GM18511 (cell line): Measurements from ENCODE around the gene GDA.
"Not testable (repeated sequence)": the region's sequence is repeated elsewhere in the genome, so short reads cannot be mapped to it uniquely, and the experiment has no call there.

Experiments used
- ATAC-seq: cut with Tn5 transposase; IDR thresholded peaks from one replicate; pipeline ENCODE4 v1.9.1; 2021; ENCODE audit warnings: mild to moderate bottlenecking, moderate library complexity; ENCODE audit not compliant: unreplicated experiment

GDA gene

DNA sequence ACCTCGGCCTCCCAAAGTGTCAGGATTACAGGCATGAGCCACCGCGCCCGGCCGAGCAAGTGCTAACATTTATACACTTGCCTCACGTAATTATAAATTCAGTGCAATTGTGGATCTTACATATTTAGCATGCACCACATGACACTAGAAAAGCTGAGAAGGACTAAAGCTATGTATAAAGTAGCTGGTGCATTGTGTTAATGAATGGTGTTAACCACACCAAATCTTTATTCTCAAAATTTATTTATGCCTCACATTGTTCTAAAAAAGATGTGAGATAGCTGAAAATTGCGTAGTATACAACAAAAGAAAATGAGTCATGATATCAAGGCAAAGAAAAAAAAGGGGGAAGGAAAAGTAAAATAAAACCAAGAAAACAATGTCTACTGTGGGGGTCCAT is 54.8 kb downstream of the GDA start:
- ATAC-seq, result no peak

- peak; percentile 73 for ATAC-seq
Measured at GRCh38 chr9:72205513-72205912, 56.3 kb downstream of the GDA start.

DNA sequence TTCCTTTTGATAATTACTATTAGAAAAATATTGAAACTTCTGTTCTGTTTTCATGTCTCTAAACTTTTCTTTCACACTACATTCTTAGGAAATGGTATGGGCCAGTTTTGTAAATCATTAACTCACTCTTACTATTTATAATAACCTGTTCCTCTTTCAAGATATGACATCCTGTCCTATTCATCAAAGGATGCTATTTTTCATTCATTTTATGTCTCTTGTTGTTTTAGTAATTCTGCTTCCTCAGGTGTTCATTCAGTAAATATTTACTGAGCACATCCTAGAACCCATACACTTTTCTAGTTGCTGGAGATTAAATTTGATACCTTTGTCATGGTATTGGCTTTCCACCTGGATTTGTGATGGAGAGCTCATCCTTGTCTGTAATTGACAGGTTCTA is 58.0 kb downstream of the GDA start:
- ATAC-seq, result peak; percentile 70

- ATAC-seq, result no peak
Measured at GRCh38 chr9:72210522-72210921, 61.3 kb downstream of the GDA start.

- no peak for ATAC-seq
Measured at GRCh38 chr9:72211047-72211446, 61.8 kb downstream of the GDA start.

DNA sequence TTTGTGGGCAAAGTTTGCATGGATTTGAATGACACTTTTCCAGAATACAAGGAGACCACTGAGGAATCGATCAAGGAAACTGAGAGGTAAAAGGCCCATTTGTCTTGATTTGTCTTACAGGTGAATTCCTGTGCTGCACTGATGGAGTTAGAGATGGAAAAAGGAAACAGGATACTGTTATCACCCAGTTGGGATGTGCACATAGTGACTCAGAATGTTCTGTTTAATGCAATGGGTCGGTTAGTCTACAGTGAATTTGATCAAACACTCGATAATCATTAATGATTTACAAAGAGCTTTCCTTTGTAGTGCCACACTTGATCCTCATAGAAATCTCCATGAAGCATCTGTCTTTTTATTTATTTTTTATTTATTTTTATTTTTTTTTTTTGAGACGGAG is 64.7 kb downstream of the GDA start:
- ATAC-seq, result no peak

- no peak for ATAC-seq
Measured at GRCh38 chr9:72217306-72217842, 68.1 kb downstream of the GDA start.

GRCh38 chr9:72220589-72220988 is 71.3 kb downstream of the GDA start:
- ATAC-seq, result no peak

- no peak for ATAC-seq
Measured at GRCh38 chr9:72226146-72226812, 77.0 kb downstream of the GDA start.

DNA sequence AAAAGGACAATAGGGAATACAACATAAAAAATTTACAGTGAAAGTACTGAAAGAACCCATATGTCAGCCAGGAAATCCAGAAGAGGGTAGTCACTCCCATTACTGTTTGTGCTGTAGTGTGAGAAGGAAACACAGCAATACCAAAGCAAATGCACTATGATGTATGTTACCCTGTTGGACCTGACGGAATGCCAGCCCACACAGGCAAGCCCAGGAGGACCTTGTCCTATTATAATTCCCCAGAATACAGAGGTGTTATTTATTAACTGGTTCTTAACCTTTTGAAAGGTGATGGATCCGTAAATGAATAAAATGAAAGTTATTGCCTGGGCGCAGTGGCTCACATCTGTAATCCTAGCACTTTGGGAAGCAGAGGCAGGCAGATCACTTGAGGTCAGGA is 79.0 kb downstream of the GDA start:
- no peak for ATAC-seq

GRCh38 chr9:72232778-72233177 is 83.5 kb downstream of the GDA start:
- ATAC-seq, result no peak

GRCh38 chr9:72247549-72247948 is 98.3 kb downstream of the GDA start:
- ATAC-seq, result no peak

DNA sequence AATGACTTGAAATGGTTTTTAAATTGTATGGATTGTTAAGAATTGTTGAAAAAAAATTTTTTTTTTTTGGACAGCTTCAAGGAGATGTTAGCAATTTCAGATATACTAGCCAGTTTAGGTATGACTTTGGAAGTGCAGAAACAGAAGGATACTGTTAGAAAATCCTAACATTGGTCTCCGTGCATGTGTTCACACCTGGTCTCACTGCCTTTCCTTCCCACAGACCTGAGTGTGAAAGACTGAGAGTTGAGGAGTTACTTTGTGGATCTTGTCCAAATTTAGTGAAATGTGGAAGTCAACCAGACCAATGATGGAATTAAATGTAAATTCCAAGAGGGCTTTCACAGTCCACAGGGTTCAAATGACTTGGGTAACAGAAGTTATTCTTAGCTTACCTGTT is 102.3 kb downstream of the GDA start:
- ATAC-seq, result no peak

DNA sequence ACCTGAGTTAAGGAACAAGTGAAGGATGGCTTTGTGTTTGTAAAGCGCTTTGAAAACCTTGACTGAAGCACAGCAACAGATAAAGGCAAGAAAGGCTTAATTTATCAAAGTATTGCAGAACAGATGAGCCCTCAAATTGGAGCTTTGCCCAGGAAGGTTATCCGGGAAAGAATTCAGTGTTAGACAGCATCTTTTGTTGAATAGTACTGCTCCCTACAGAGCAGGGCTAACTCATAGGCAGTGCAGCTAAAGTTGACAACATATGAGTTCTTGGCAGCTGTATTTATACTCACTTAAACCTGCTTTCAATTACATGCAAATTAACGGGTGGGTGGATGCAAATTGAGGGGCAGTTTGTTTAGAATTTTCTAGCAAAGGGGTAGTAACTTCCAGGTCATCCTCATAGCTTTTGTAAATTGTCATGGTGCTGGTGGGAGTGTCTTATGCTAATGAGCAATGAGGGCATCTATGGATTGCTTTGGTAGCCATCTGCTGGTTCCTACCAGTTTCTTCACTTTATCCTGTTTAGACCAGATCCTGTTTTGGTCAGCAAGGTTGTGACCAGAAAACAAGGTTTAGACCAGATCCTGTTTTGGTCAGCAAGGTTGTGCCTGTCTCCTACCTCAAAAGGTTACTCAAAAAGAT is 105.8 kb downstream of the GDA start:
- ATAC-seq, result no peak

GRCh38 chr9:72255569-72255968 is 106.3 kb downstream of the GDA start:
- ATAC-seq, result no peak

GRCh38 chr9:72256931-72257330 is 107.7 kb downstream of the GDA start:
- no peak for ATAC-seq

- ATAC-seq, result no peak
Measured at GRCh38 chr9:72257814-72258213, 108.6 kb downstream of the GDA start.

DNA sequence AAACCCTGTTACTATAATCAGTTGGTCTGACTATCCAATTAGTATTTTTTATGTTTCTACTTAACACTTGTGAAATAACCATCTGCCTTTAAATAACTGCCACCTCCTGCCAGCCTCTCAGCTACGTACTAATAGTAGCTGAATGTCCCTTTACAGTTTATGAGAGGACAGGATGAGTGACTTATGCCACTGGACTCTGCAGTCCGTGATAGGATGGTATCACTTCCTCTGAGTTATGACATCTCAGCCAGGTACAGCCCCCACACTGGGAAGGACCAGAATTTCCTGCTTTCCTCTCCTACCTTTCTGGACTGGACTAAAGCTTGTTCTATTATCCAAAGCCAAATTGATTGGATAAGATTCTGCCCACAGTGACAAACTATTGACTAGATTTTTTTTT is 112.8 kb downstream of the GDA start:
- peak; percentile 56 for ATAC-seq

- no peak for ATAC-seq
Measured at GRCh38 chr9:72263572-72263971, 114.3 kb downstream of the GDA start.

DNA sequence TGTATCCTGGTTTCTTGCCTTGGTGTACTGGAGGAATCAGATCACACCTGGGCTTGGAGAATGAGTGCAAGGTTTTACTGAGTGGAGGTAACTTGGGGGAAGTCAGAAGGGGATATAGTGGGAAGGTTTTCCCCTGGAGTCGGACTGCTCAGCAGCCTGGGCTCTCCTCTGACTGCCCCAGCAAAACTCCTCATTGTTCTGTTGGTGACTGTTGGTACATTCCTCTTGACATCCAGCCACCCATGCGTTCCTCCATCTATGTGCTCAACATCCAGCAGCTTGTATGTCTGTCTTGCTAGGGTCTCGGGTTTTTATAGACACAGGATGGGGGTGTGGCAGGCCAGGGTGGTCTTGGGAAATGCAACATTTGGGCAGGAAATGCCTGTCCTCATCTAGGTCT is 119.7 kb downstream of the GDA start:
- ATAC-seq, result no peak

DNA sequence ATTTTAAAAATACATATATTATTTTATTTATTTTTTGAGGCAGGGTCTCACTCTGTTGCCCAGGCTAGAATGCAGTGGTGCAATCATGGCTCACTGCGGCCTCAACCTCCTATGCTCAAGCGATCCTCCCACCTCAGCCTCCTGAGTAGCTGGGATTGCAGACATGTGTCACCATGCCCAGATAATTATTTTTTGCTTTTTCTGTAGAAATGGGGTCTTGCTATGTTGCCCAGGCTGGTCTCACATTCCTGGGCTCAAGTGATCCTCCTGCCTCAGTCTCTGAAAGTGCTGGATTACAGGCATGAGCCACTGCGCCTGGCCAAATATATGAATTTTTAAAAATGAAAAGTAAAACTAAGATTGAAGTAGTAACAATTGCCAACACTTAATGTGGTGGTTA is 121.1 kb downstream of the GDA start:
- not testable (repeated sequence) for ATAC-seq

- peak; percentile 43 for ATAC-seq
Measured at GRCh38 chr9:72271613-72272478, 122.6 kb downstream of the GDA start.
